Upper lobe of right lung (tissue), 1 donor: ENCODE measurements around the gene ME3. TPM values are rescaled to one million over a fixed set of nuclear protein-coding genes. Genes with fewer than 3 reads are reported as not detected.
A peak's percentile ranks its signal among the peaks of the same experiment; 100 is the strongest.

Experiments used
- ATAC-seq: fragments of 200-7000 bp; cut with Tn5 transposase; one replicate; pipeline ENCODE4 v1.9.1; 2020; ENCODE audit warnings: mild to moderate bottlenecking, moderate library complexity
- DNase-seq: peaks from one replicate; pipeline ENCODE4 v3.0.0-alpha.2; 2020
- H3K27ac ChIP-seq: fragments of 200-600 bp; one replicate; pipeline ENCODE4 v1.8.0; 2022
- H3K27me3 ChIP-seq: fragments of 200-600 bp; one replicate; pipeline ENCODE4 v1.8.0; 2022; ENCODE audit warnings: mild to moderate bottlenecking
- H3K36me3 ChIP-seq: fragments of 200-600 bp; one replicate; pipeline ENCODE4 v1.8.0; 2022
- H3K4me1 ChIP-seq: fragments of 200-600 bp; one replicate; pipeline ENCODE4 v1.8.0; 2022
- H3K4me3 ChIP-seq: fragments of 200-600 bp; one replicate; pipeline ENCODE4 v1.8.0; 2022; ENCODE audit warnings: mild to moderate bottlenecking
- H3K9me3 ChIP-seq: fragments of 200-600 bp; one replicate; pipeline ENCODE4 v1.8.0; 2022
- CTCF ChIP-seq: fragments of 200-600 bp; IDR thresholded peaks from one replicate; pipeline ENCODE4 v1.8.0; 2022; ENCODE audit warnings: antibody characterized with exemption
- intact Hi-C: fragments of 100-400 bp; cut with DNase I; formaldehyde crosslinking; loops from one replicate; pipeline ENCODE4 v1.11.0; 2022
- total RNA-seq: library from RNA; stranded (reverse); fragmentation: NEBNext Ultra II Directional; extraction: Animal tissue kit (Norgen Biotek cat#: 25700); gene quantifications from one replicate; pipeline ENCODE4 v1.2.1, GENCODE V29; 2021
- donor health status: DM: no; HTN: yes; CAD: no; lungs with severe emphysema.

ME3 gene
- total RNA-seq, 1 donor from 2014 or later: 24.7 TPM

GRCh38 chr11:86692317-86692716 lies 19.9 kb upstream of the ME3 start:
- no peak for TF ChIP-seq CTCF
- DNase-seq: no peak
- H3K27me3 ChIP-seq: no peaks in the 10 kb centered on the region
- no peaks in the 10 kb centered on the region for H3K36me3 ChIP-seq
- no peak for ATAC-seq
- H3K27ac ChIP-seq: no peak overlapping the region
- H3K4me3 ChIP-seq: no peak overlapping the region
- no peaks in the 10 kb centered on the region for H3K9me3 ChIP-seq
- H3K4me1 ChIP-seq: peaks cover 15% of the 10 kb centered on the region
- intact Hi-C loops: no loop called here

GRCh38 chr11:86688398-86689179 lies 16.2 kb upstream of the ME3 start:
- no peak for TF ChIP-seq CTCF
- H3K27me3 ChIP-seq: no peaks in the 10 kb centered on the region

GRCh38 chr11:86687185-86687778 lies 14.9 kb upstream of the ME3 start:
- no peak for TF ChIP-seq CTCF
- Histone ChIP-seq H3K9me3 (no peaks in the 10 kb centered on the region), H3K4me3 (no peak overlapping the region), H3K36me3 (no peaks in the 10 kb centered on the region), H3K27me3 (no peaks in the 10 kb centered on the region), H3K27ac (no peak overlapping the region), H3K4me1 (peaks cover 7% of the 10 kb centered on the region)
- DNase-seq (no peak), ATAC-seq (no peak)
- intact Hi-C loops: no loop called here

More at GRCh38 chr11:86688398-86689179, 16.2 kb upstream of the ME3 start:
- Histone ChIP-seq H3K36me3 (no peaks in the 10 kb centered on the region), H3K4me1 (peaks cover 7% of the 10 kb centered on the region), H3K4me3 (no peak overlapping the region), H3K27ac (no peak overlapping the region), H3K9me3 (no peaks in the 10 kb centered on the region)
- peak; percentile 80 for ATAC-seq
- DNase-seq: no peak
- intact Hi-C loops: no loop called here

- Histone ChIP-seq H3K4me1 (peaks cover 7% of the 10 kb centered on the region), H3K36me3 (no peaks in the 10 kb centered on the region), H3K4me3 (no peak overlapping the region), H3K27me3 (no peaks in the 10 kb centered on the region), H3K27ac (no peak overlapping the region), H3K9me3 (no peaks in the 10 kb centered on the region)
- DNase-seq (no peak), ATAC-seq (no peak)
- intact Hi-C loops: no loop called here
- TF ChIP-seq CTCF: no peak
Measured at GRCh38 chr11:86686531-86686930, 14.1 kb upstream of the ME3 start.

GRCh38 chr11:86681483-86681756 lies 9.0 kb upstream of the ME3 start:
- Histone ChIP-seq H3K9me3 (no peaks in the 10 kb centered on the region), H3K4me3 (no peak overlapping the region), H3K4me1 (no peaks in the 10 kb centered on the region), H3K36me3 (no peaks in the 10 kb centered on the region), H3K27ac (no peak overlapping the region), H3K27me3 (no peaks in the 10 kb centered on the region)
- no peak for TF ChIP-seq CTCF
- intact Hi-C loops: no loop called here
- DNase-seq: no peak
- ATAC-seq: no peak
